ENCODE results near the gene EYA2.

EYA2 gene

DNA sequence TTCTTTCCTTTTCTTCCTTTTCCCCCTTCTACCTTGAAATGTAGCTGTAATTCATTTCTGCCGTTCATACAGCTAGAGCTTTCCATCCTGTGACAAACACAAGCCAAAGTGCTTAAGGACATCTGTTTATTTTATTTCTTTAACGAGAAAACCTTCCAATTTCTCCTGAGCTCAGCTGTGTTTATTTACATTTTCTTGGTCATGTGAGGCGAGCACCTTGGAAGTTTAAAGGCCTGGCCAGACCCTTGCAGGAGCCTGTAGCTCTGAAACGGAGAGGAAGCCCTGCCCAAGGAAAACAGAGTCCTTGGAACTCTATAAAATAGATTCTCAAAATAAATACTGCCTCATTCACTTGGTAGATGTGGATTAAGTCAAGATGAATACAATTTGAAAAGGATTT, 223.1 kb downstream of the EYA2 start:
- no peaks in the 10 kb centered on the region for H3K9me3 Mint-ChIP-seq
- no peak overlapping the region for H3K4me3 Mint-ChIP-seq
- no peak overlapping the region for H3K27ac Mint-ChIP-seq
- H3K36me3 Mint-ChIP-seq (ENCODE audit: low read depth), result no peaks in the 10 kb centered on the region
- H3K27me3 Mint-ChIP-seq (ENCODE audit: low read depth), result peaks cover 7% of the 10 kb centered on the region
- no peaks in the 10 kb centered on the region for H3K4me1 Mint-ChIP-seq (ENCODE audit: low read depth)

GRCh38 chr20:47118206-47118605, 223.6 kb downstream of the EYA2 start:
- Mint-ChIP-seq H3K4me1 (ENCODE audit: low read depth) (no peaks in the 10 kb centered on the region), H3K4me3 (no peak overlapping the region), H3K36me3 (ENCODE audit: low read depth) (no peaks in the 10 kb centered on the region), H3K27me3 (ENCODE audit: low read depth) (peaks cover 7% of the 10 kb centered on the region), H3K27ac (no peak overlapping the region), H3K9me3 (no peaks in the 10 kb centered on the region)

DNA sequence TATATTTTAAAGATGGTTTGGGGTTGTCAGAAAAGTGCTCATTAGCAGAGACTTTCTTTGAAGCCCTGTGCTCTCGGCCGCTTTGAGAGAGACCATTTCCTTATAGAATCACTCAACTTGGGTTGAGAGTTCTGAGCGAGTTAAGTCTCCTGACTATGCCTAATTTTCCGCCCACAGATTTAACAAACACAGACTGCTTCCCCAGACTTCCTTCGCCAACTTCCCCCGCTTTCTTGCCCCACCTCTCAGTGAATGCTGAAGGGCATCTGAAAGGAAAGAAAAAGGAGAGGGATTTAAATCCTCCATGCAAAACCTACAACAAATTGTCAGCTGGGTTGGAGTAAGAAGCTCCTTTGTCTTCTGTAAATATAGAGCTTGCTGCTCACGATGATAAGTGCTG, 224.0 kb downstream of the EYA2 start:
- H3K27me3 Mint-ChIP-seq (ENCODE audit: low read depth), result peaks cover 7% of the 10 kb centered on the region
- no peak overlapping the region for H3K27ac Mint-ChIP-seq
- H3K36me3 Mint-ChIP-seq (ENCODE audit: low read depth), result no peaks in the 10 kb centered on the region
- H3K9me3 Mint-ChIP-seq, result no peaks in the 10 kb centered on the region
- no peaks in the 10 kb centered on the region for H3K4me1 Mint-ChIP-seq (ENCODE audit: low read depth)
- no peak overlapping the region for H3K4me3 Mint-ChIP-seq

DNA sequence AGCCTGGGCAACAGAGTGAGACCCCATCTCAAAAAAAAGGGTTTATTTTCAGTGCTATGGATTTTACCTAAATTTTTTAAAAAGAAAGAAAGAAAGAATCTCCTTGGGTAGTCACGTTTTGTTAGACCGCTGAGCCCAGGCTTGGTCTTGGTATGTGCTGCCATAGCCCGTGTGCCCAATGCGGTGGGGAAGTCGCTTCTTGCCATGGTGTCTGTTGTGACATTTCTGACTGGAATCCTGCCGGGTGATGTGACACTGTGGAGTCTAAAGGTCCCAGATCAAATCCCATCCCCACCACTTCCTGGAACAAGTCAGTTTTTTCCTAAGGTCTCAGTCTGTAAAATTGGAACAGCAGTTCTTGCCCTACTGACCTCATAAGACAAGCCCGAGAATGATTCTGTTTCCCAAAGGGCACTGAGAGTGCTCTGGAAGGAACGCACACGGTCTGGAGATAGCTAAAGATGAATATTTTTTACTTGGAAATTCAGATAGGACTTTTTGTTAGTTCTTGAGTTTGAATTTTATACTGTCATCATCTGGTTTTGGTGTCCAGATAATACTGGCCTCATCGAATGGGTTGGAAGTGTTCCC, 225.8 kb downstream of the EYA2 start:
- H3K9me3 Mint-ChIP-seq, result no peaks in the 10 kb centered on the region

GRCh38 chr20:47122560-47122959, 227.9 kb downstream of the EYA2 start:
- Mint-ChIP-seq H3K9me3 (no peaks in the 10 kb centered on the region), H3K4me1 (ENCODE audit: low read depth) (no peaks in the 10 kb centered on the region), H3K36me3 (ENCODE audit: low read depth) (no peaks in the 10 kb centered on the region), H3K4me3 (no peak overlapping the region), H3K27ac (no peak overlapping the region), H3K27me3 (ENCODE audit: low read depth) (peaks cover 26% of the 10 kb centered on the region)

More for the DNA sequence above, 225.8 kb downstream of the EYA2 start:
- H3K4me1 Mint-ChIP-seq (ENCODE audit: low read depth), result no peaks in the 10 kb centered on the region
- H3K27ac Mint-ChIP-seq, result no peak overlapping the region
- peaks cover 8% of the 10 kb centered on the region for H3K27me3 Mint-ChIP-seq (ENCODE audit: low read depth)
- no peaks in the 10 kb centered on the region for H3K36me3 Mint-ChIP-seq (ENCODE audit: low read depth)
- H3K4me3 Mint-ChIP-seq, result no peak overlapping the region

GRCh38 chr20:47124181-47124717, 229.6 kb downstream of the EYA2 start:
- Mint-ChIP-seq H3K9me3 (no peaks in the 10 kb centered on the region), H3K4me3 (no peak overlapping the region), H3K4me1 (ENCODE audit: low read depth) (no peaks in the 10 kb centered on the region), H3K27ac (no peak overlapping the region), H3K27me3 (ENCODE audit: low read depth) (peaks cover 29% of the 10 kb centered on the region), H3K36me3 (ENCODE audit: low read depth) (no peaks in the 10 kb centered on the region)

DNA sequence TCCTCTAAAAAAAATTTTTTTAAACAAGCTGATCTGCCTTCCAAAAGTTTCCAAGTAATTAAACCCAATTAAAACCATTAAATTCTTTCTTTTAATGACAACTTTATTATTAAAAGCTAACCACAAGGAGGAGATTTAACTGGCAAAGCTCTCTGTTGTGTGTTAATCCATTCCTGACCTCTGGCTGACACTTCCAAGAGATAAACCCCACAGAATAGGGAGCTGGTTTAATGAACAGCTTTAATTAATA, 230.8 kb downstream of the EYA2 start:
- no peaks in the 10 kb centered on the region for H3K36me3 Mint-ChIP-seq (ENCODE audit: low read depth)
- no peaks in the 10 kb centered on the region for H3K4me1 Mint-ChIP-seq (ENCODE audit: low read depth)
- no peaks in the 10 kb centered on the region for H3K9me3 Mint-ChIP-seq
- H3K27ac Mint-ChIP-seq, result no peak overlapping the region
- H3K27me3 Mint-ChIP-seq (ENCODE audit: low read depth), result peaks cover 30% of the 10 kb centered on the region
- H3K4me3 Mint-ChIP-seq, result no peak overlapping the region

- no peaks in the 10 kb centered on the region for H3K9me3 Mint-ChIP-seq
- no peak overlapping the region for H3K27ac Mint-ChIP-seq
- H3K36me3 Mint-ChIP-seq (ENCODE audit: low read depth), result no peaks in the 10 kb centered on the region
- H3K4me3 Mint-ChIP-seq, result no peak overlapping the region
- H3K4me1 Mint-ChIP-seq (ENCODE audit: low read depth), result no peaks in the 10 kb centered on the region
- peaks cover 30% of the 10 kb centered on the region for H3K27me3 Mint-ChIP-seq (ENCODE audit: low read depth)
Observed at GRCh38 chr20:47125758-47126591, 231.3 kb downstream of the EYA2 start.

GRCh38 chr20:47126709-47127108, 232.1 kb downstream of the EYA2 start:
- H3K27ac Mint-ChIP-seq, result no peak overlapping the region
- no peaks in the 10 kb centered on the region for H3K36me3 Mint-ChIP-seq (ENCODE audit: low read depth)
- no peaks in the 10 kb centered on the region for H3K9me3 Mint-ChIP-seq
- H3K4me3 Mint-ChIP-seq, result no peak overlapping the region
- no peaks in the 10 kb centered on the region for H3K4me1 Mint-ChIP-seq (ENCODE audit: low read depth)
- peaks cover 30% of the 10 kb centered on the region for H3K27me3 Mint-ChIP-seq (ENCODE audit: low read depth)

GRCh38 chr20:47127546-47127945, 232.9 kb downstream of the EYA2 start:
- Mint-ChIP-seq H3K9me3 (no peaks in the 10 kb centered on the region), H3K4me3 (no peak overlapping the region), H3K4me1 (ENCODE audit: low read depth) (no peaks in the 10 kb centered on the region), H3K36me3 (ENCODE audit: low read depth) (no peaks in the 10 kb centered on the region), H3K27me3 (ENCODE audit: low read depth) (peaks cover 30% of the 10 kb centered on the region), H3K27ac (no peak overlapping the region)

GRCh38 chr20:47127999-47128398, 233.4 kb downstream of the EYA2 start:
- H3K4me3 Mint-ChIP-seq, result no peak overlapping the region
- H3K36me3 Mint-ChIP-seq (ENCODE audit: low read depth), result no peaks in the 10 kb centered on the region
- H3K27me3 Mint-ChIP-seq (ENCODE audit: low read depth), result peaks cover 30% of the 10 kb centered on the region
- no peaks in the 10 kb centered on the region for H3K4me1 Mint-ChIP-seq (ENCODE audit: low read depth)
- H3K9me3 Mint-ChIP-seq, result no peaks in the 10 kb centered on the region
- H3K27ac Mint-ChIP-seq, result no peak overlapping the region

- Mint-ChIP-seq H3K4me3 (no peak overlapping the region), H3K4me1 (ENCODE audit: low read depth) (no peaks in the 10 kb centered on the region), H3K27ac (no peak overlapping the region), H3K27me3 (ENCODE audit: low read depth) (peaks cover 30% of the 10 kb centered on the region), H3K36me3 (ENCODE audit: low read depth) (no peaks in the 10 kb centered on the region), H3K9me3 (no peaks in the 10 kb centered on the region)
Observed at GRCh38 chr20:47129306-47129705, 234.7 kb downstream of the EYA2 start.

- no peak overlapping the region for H3K4me3 Mint-ChIP-seq
- no peaks in the 10 kb centered on the region for H3K4me1 Mint-ChIP-seq (ENCODE audit: low read depth)
- peaks cover 11% of the 10 kb centered on the region for H3K27me3 Mint-ChIP-seq (ENCODE audit: low read depth)
- no peaks in the 10 kb centered on the region for H3K9me3 Mint-ChIP-seq
- H3K36me3 Mint-ChIP-seq (ENCODE audit: low read depth), result no peaks in the 10 kb centered on the region
- H3K27ac Mint-ChIP-seq, result no peak overlapping the region
Observed at GRCh38 chr20:47133809-47134456, 239.3 kb downstream of the EYA2 start.

DNA sequence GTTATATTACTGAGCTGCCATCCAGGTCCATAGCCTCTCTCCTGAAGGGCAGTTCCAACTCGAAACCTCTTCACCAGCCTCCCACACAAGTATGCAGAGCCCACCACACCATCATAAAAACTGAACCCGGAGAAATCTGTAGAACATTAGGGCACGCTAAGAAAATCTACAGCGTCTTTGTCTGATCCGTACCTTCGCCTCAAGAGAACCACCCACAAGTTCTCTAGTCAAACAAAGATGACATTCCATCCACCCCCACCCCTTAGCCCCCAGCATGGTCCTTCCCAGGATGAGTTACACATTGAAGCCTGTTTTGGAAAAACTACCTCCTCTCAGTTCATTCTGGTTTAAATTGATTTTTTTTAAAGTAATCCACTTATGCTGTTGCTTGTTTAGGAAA, 242.1 kb downstream of the EYA2 start:
- Mint-ChIP-seq H3K4me1 (ENCODE audit: low read depth) (no peaks in the 10 kb centered on the region), H3K9me3 (peaks cover 7% of the 10 kb centered on the region), H3K27me3 (ENCODE audit: low read depth) (peaks cover 7% of the 10 kb centered on the region), H3K27ac (no peak overlapping the region), H3K4me3 (no peak overlapping the region), H3K36me3 (ENCODE audit: low read depth) (no peaks in the 10 kb centered on the region)

Data from T-helper 1 cell treated with Interleukin-12 subunit alpha and Interleukin-12 subunit beta and Interleukin-4 antibody, amounts not matched to agents 30 μg/mL and 1 μg/mL, for 36 hours (primary cell).